Ovary (tissue), 9 donors: ENCODE data around the gene TNFRSF11A. TPM values are rescaled to one million over a fixed set of nuclear protein-coding genes. Genes with fewer than 3 reads are reported as not detected.

Source experiments
- DNase-seq, 5 donors: peaks; one replicate each; pipeline ENCODE4 v3.0.0-alpha.2; 2019 to 2020
- H3K27ac ChIP-seq, 2 donors: fragments of 200-600 bp; one replicate each; pipeline versions ENCODE4 v1.5.1 to v1.8.0; 2019 to 2022
- H3K27me3 ChIP-seq: fragments of 200-600 bp; one replicate; pipeline ENCODE4 v1.8.0; 2022
- H3K36me3 ChIP-seq: fragments of 200-600 bp; sonication (generic); one replicate; pipeline ENCODE4 v1.5.1; 2019
- H3K4me1 ChIP-seq: one replicate; pipeline ENCODE4 v1.8.1; 2013; ENCODE audit warnings: mild to moderate bottlenecking, moderate library complexity; ENCODE audit not compliant: insufficient read depth
- H3K4me3 ChIP-seq: fragments of 200-600 bp; sonication (generic); one replicate; pipeline ENCODE4 v1.5.1; 2017
- H3K9me3 ChIP-seq, 2 donors: fragments of 200-600 bp in 1 of 2; sonication (generic) in 1 of 2; one replicate each; pipeline versions ENCODE4 v1.5.1 to v1.8.1; 2013 to 2019; ENCODE audit warnings: mild to moderate bottlenecking in 1 of 2, moderate library complexity in 1 of 2
- EP300 ChIP-seq: sonication (generic); formaldehyde crosslinking; IDR thresholded peaks from one replicate; pipeline ENCODE4 v1.6.1; 2017; ENCODE audit warnings: antibody characterized with exemption
- POLR2A ChIP-seq: fragments of 450-650 bp; IDR thresholded peaks from one replicate; pipeline ENCODE4 v1.6.1; 2017; ENCODE audit warnings: antibody characterized with exemption, mild to moderate bottlenecking, moderate library complexity
- WGBS, 3 donors: extraction: QIAGEN DNeasy Blood & Tissue Kit in 1 of 3; methylation state at CpG; one replicate each; pipeline versions ENCODE4 v1.1.5 to v1.1.7; 2013 to 2017; 5-methylcytosine and 5-hydroxymethylcytosine counted together
- intact Hi-C, 4 donors: fragments of 100-400 bp; cut with DNase I; formaldehyde crosslinking; loops; one replicate each; pipeline versions ENCODE4 v1.11.0 to v1.15.1; 2022 to 2023
- polyA plus RNA-seq, 2 donors: library from polyadenylated mRNA; stranded (reverse); fragments of 200-250 nt in 1 of 2; fragments of 350-450 nt in 1 of 2; fragmentation: Illumina TruSeq in 1 of 2; extraction: RNeasy Lipid Tissue Mini Kit (QIAGEN cat#74804) in 1 of 2; gene quantifications; one replicate each; pipeline ENCODE4 v1.2.3, GENCODE V29; 2013 to 2014
- small RNA-seq: library from RNA; depleted of rRNA; stranded (forward); fragments of <200 nt; gene quantifications from one replicate; pipeline ENCODE3, GENCODE V24; 2016
- total RNA-seq, 7 donors: library from RNA; depleted of rRNA in 2 of 7; stranded (reverse); fragments of >200 nt in 2 of 7; fragmentation: NEBNext Ultra II Directional in 3 of 7; extraction: Animal tissue kit (Norgen Biotek cat#: 25700) in 3 of 7; gene quantifications; one replicate each; pipeline versions ENCODE4 v1.1.0 to v1.2.4, GENCODE V29; 2016 to 2023
- TF ChIP-seq, protein P1 (sequence below), 3 donors: fragments of 450-650 bp in 2 of 3; fragments of 200-600 bp in 1 of 3; IDR thresholded peaks; one replicate each; pipeline versions ENCODE4 v1.5.1 to v1.8.0; 2016 to 2022; ENCODE audit warnings: antibody characterized with exemption in 3 of 3, mild to moderate bottlenecking in 1 of 3
- donor health status: DM: no; HTN: no; CAD: no; lungs with moderate emphysema.
- donor health status: DM: no; HTN: no; CAD: no.
- donor health status: Bipolar disorder and iron deficiency.
- donor health status: DM: yes; HTN: yes; CAD: no.
- donor health status: DM: no; HTN: no; CAD: no.
- donor health status: DM: yes; HTN: yes; CAD: no.

The TNFRSF11A gene
- total and polyA plus RNA-seq, 9 donors: 0.70 to 9.2 (median 1.8) TPM

GRCh38 chr18:62438402-62438801, 113.3 kb downstream of the TNFRSF11A start:
- intact Hi-C loops: loop anchor here in 1 of 4 donors (5.0 kb wide), 1 partner anchor 84 kb away; the partner anchor contains the start of gene ZCCHC2
- Histone ChIP-seq H3K9me3 (no peaks in the 10 kb centered on the region), H3K4me1 (peaks cover 4% of the 10 kb centered on the region), H3K36me3 (no peaks in the 10 kb centered on the region), H3K4me3 (no peak overlapping the region), H3K27ac (no peak overlapping the region), H3K27me3 (no peaks in the 10 kb centered on the region)
- TF ChIP-seq EP300 (no peak), POLR2A (no peak)
- TF ChIP-seq, protein P1, sequence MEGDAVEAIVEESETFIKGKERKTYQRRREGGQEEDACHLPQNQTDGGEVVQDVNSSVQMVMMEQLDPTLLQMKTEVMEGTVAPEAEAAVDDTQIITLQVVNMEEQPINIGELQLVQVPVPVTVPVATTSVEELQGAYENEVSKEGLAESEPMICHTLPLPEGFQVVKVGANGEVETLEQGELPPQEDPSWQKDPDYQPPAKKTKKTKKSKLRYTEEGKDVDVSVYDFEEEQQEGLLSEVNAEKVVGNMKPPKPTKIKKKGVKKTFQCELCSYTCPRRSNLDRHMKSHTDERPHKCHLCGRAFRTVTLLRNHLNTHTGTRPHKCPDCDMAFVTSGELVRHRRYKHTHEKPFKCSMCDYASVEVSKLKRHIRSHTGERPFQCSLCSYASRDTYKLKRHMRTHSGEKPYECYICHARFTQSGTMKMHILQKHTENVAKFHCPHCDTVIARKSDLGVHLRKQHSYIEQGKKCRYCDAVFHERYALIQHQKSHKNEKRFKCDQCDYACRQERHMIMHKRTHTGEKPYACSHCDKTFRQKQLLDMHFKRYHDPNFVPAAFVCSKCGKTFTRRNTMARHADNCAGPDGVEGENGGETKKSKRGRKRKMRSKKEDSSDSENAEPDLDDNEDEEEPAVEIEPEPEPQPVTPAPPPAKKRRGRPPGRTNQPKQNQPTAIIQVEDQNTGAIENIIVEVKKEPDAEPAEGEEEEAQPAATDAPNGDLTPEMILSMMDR (IDR thresholded peaks at IDR 0.05): no peak
- WGBS, 3 donors: 88 to 92% (median 89%) methylated on average over 12 of the region's 12 CpGs
- no peak for DNase-seq

- H3K27ac ChIP-seq: no peak overlapping the region
- intact Hi-C loops: loop anchor here in 1 of 4 donors (5.0 kb wide), 1 partner anchor 83 kb away; the partner anchor contains the start of gene ZCCHC2
- no peaks in the 10 kb centered on the region for H3K36me3 ChIP-seq
- H3K4me1 ChIP-seq: peaks cover 4% of the 10 kb centered on the region
- H3K4me3 ChIP-seq: no peak overlapping the region
- WGBS, 3 donors: 72 to 75% (median 73%) methylated on average over 8 of the region's 8 CpGs
- no peaks in the 10 kb centered on the region for H3K9me3 ChIP-seq
- no peak for DNase-seq
- H3K27me3 ChIP-seq: no peaks in the 10 kb centered on the region
- TF ChIP-seq, protein P1 (IDR thresholded peaks at IDR 0.05): no peak
- no peak for TF ChIP-seq EP300
- TF ChIP-seq POLR2A: no peak
Measured at GRCh38 chr18:62438866-62439265, 113.8 kb downstream of the TNFRSF11A start.

Small RNA genes within 50 kb of the gene (small RNA-seq; reads per million reads assigned to genes)
- gene AC100843.2 (not detected), gene RF00019 (not detected)

Other genes with a start within 250 kb of the TNFRSF11A start
- 10 to 100 TPM; 17.7 to 29.1 (median 26.1) TPM for gene PIGN, start 138.3 kb upstream of the TNFRSF11A start, total RNA-seq
- 10 to 100 TPM in 1 of 2 donors, 1 to 10 TPM in 1; 8.0 to 15.4 TPM for gene PIGN, start 138.3 kb upstream of the TNFRSF11A start, polyA plus RNA-seq
- 10 to 100 TPM; 21.5 to 32.7 (median 27.8) TPM for gene RELCH, start 138.1 kb upstream of the TNFRSF11A start, total RNA-seq
- gene RELCH, start 138.1 kb upstream of the TNFRSF11A start, polyA plus RNA-seq: 10 to 100 TPM; 11.2 to 11.7 TPM
- 10 to 100 TPM; 14.8 to 24.5 (median 22.3) TPM for gene ZCCHC2, start 197.7 kb downstream of the TNFRSF11A start, total RNA-seq
- 10 to 100 TPM in 1 of 2 donors, 1 to 10 TPM in 1; 7.7 to 21.9 TPM for gene ZCCHC2, start 197.7 kb downstream of the TNFRSF11A start, polyA plus RNA-seq